ENCODE data around the gene ZC3H12D. TPM values are rescaled to one million over a fixed set of nuclear protein-coding genes. Genes with fewer than 3 reads are reported as not detected.
"Not testable (repeated sequence)": the region's sequence is repeated elsewhere in the genome, so short reads cannot be mapped to it uniquely, and the experiment has no call there.

ZC3H12D gene
- total RNA-seq, 4 donors from 2014 or later: 0.63 to 5.8 (median 0.87) TPM

GRCh38 chr6:149461670-149462069 lies 23.1 kb downstream of the ZC3H12D start:
- no peak for DNase-seq (ENCODE audit: extremely low spot score)
- H3K9me3 ChIP-seq: no peaks in the 10 kb centered on the region
- no peaks in the 10 kb centered on the region for H3K27me3 ChIP-seq
- WGBS: 88% methylated on average over 5 of the region's 5 CpGs
- intact Hi-C loops (cut with DNase I): no loop called here
- TF ChIP-seq POLR2AphosphoS5 (IDR thresholded peaks at IDR 0.05) (no peak), CTCF (IDR thresholded peaks at IDR 0.05) (no peak), EP300 (IDR thresholded peaks at IDR 0.05) (no peak), POLR2A (IDR thresholded peaks at IDR 0.05; ENCODE audit: low read depth) (no peak)
- H3K27ac ChIP-seq (replicated peaks in 1 of 4): no peak overlapping the region
- H3K36me3 ChIP-seq: no peaks in the 10 kb centered on the region
- peaks cover 14 to 41% (median 32%) of the 10 kb centered on the region in 4 donors for H3K4me1 ChIP-seq
- H3K4me3 ChIP-seq: no peak overlapping the region

GRCh38 chr6:149460249-149460648 lies 24.6 kb downstream of the ZC3H12D start:
- WGBS: 83% methylated on average over 3 of the region's 3 CpGs
- H3K9me3 ChIP-seq; DNase-seq (ENCODE audit: extremely low spot score); H3K36me3 ChIP-seq; H3K27ac ChIP-seq (replicated peaks in 1 of 4); H3K27me3 ChIP-seq; H3K4me3 ChIP-seq; intact Hi-C loops (cut with DNase I): not testable (repeated sequence)
- peaks cover 19 to 51% (median 36%) of the 10 kb centered on the region in 4 donors for H3K4me1 ChIP-seq

- Histone ChIP-seq H3K36me3 (no peaks in the 10 kb centered on the region), H3K4me3 (no peak overlapping the region), H3K9me3 (no peaks in the 10 kb centered on the region), H3K4me1 (peaks cover 24 to 51% (median 37%) of the 10 kb centered on the region in 4 donors), H3K27me3 (no peaks in the 10 kb centered on the region), H3K27ac (replicated peaks in 1 of 4) (no peak overlapping the region)
- intact Hi-C loops (cut with DNase I): no loop called here
- no peak for DNase-seq (ENCODE audit: extremely low spot score)
- TF ChIP-seq POLR2AphosphoS5 (IDR thresholded peaks at IDR 0.05): no peak
- no peak for TF ChIP-seq EP300 (IDR thresholded peaks at IDR 0.05)
- 86% methylated on average over 5 of the region's 5 CpGs for WGBS
These were observed 25.1 kb downstream of the ZC3H12D start for GRCh38 chr6:149459761-149460160.

GRCh38 chr6:149458806-149459205 lies 26.0 kb downstream of the ZC3H12D start:
- no peak for DNase-seq (ENCODE audit: extremely low spot score)
- no peaks in the 10 kb centered on the region for H3K9me3 ChIP-seq
- intact Hi-C loops (cut with DNase I): no loop called here
- no peak overlapping the region for H3K4me3 ChIP-seq
- no peak overlapping the region for H3K27ac ChIP-seq (replicated peaks in 1 of 4)
- no peaks in the 10 kb centered on the region for H3K36me3 ChIP-seq
- no peak for TF ChIP-seq POLR2AphosphoS5 (IDR thresholded peaks at IDR 0.05)
- TF ChIP-seq EP300 (IDR thresholded peaks at IDR 0.05): no peak
- no peak for TF ChIP-seq CTCF (IDR thresholded peaks at IDR 0.05)
- no peak for TF ChIP-seq POLR2A (IDR thresholded peaks at IDR 0.05; ENCODE audit: low read depth)
- H3K27me3 ChIP-seq: no peaks in the 10 kb centered on the region
- WGBS: 96% methylated on average over 1 of the region's 1 CpG
- H3K4me1 ChIP-seq: peaks cover 33 to 51% (median 37%) of the 10 kb centered on the region in 4 donors

GRCh38 chr6:149458196-149458595 lies 26.6 kb downstream of the ZC3H12D start:
- Histone ChIP-seq H3K9me3 (no peaks in the 10 kb centered on the region), H3K4me3 (no peak overlapping the region), H3K27ac (replicated peaks in 1 of 4) (no peak overlapping the region), H3K27me3 (no peaks in the 10 kb centered on the region), H3K36me3 (no peaks in the 10 kb centered on the region), H3K4me1 (peaks cover 39 to 51% (median 40%) of the 10 kb centered on the region in 4 donors)
- 97% methylated on average over 7 of the region's 7 CpGs for WGBS
- TF ChIP-seq CTCF (IDR thresholded peaks at IDR 0.05) (no peak), POLR2A (IDR thresholded peaks at IDR 0.05; ENCODE audit: low read depth) (no peak), EP300 (IDR thresholded peaks at IDR 0.05) (no peak), POLR2AphosphoS5 (IDR thresholded peaks at IDR 0.05) (no peak)
- intact Hi-C loops (cut with DNase I): no loop called here
- no peak for DNase-seq (ENCODE audit: extremely low spot score)

- Histone ChIP-seq H3K27ac (replicated peaks in 1 of 4) (peak overlapping the region in 2 of 4 donors; percentile 2 to 41), H3K4me1 (peaks cover 41 to 58% (median 43%) of the 10 kb centered on the region in 4 donors), H3K27me3 (no peaks in the 10 kb centered on the region), H3K4me3 (no peak overlapping the region), H3K36me3 (no peaks in the 10 kb centered on the region), H3K9me3 (no peaks in the 10 kb centered on the region)
- intact Hi-C loops (cut with DNase I): no loop called here
- no peak for DNase-seq (ENCODE audit: extremely low spot score)
- WGBS: 29% methylated on average over 7 of the region's 7 CpGs
- peak in 1 of 2 donors; percentile 9 for TF ChIP-seq POLR2AphosphoS5 (IDR thresholded peaks at IDR 0.05)
- no peak for TF ChIP-seq CTCF (IDR thresholded peaks at IDR 0.05)
These were observed 27.4 kb downstream of the ZC3H12D start for GRCh38 chr6:149457316-149457884.
